ENCODE measurements around the gene IL27RA.
"Not testable (repeated sequence)": the region's sequence is repeated elsewhere in the genome, so short reads cannot be mapped to it uniquely, and the experiment has no call there.

Gene IL27RA

GRCh38 chr19:14033946-14034345 lies 2.4 kb downstream of the IL27RA start:
- no peak for DNase-seq

- DNase-seq: not testable (repeated sequence)
Measured at GRCh38 chr19:14035159-14035558, 3.6 kb downstream of the IL27RA start.

GRCh38 chr19:14035706-14036105 lies 4.1 kb downstream of the IL27RA start:
- DNase-seq: no peak

- DNase-seq: no peak
Measured at GRCh38 chr19:14039181-14039580, 7.6 kb downstream of the IL27RA start.

GRCh38 chr19:14042659-14043608 lies 11.4 kb downstream of the IL27RA start:
- DNase-seq: peak; percentile 62

- DNase-seq: not testable (repeated sequence)
Measured at GRCh38 chr19:14047866-14048265, 16.3 kb downstream of the IL27RA start.

GRCh38 chr19:14048443-14049153 lies 17.0 kb downstream of the IL27RA start:
- peak; percentile 80 for DNase-seq

GRCh38 chr19:14050512-14050911 lies 18.9 kb downstream of the IL27RA start:
- no peak for DNase-seq

- not testable (repeated sequence) for DNase-seq
Measured at GRCh38 chr19:14050961-14051360, 19.4 kb downstream of the IL27RA start.

GRCh38 chr19:14051980-14052379 lies 20.4 kb downstream of the IL27RA start:
- DNase-seq: no peak

GRCh38 chr19:14052470-14052869 lies 20.9 kb downstream of the IL27RA start:
- DNase-seq: no peak

GRCh38 chr19:14053032-14053431 lies 21.5 kb downstream of the IL27RA start:
- DNase-seq: no peak

- DNase-seq: no peak
Measured at GRCh38 chr19:14053500-14053899, 21.9 kb downstream of the IL27RA start.

- no peak for DNase-seq
Measured at GRCh38 chr19:14054099-14054498, 22.5 kb downstream of the IL27RA start.

GRCh38 chr19:14054721-14055120 lies 23.2 kb downstream of the IL27RA start:
- DNase-seq: no peak

GRCh38 chr19:14055396-14055795 lies 23.8 kb downstream of the IL27RA start:
- DNase-seq: no peak

- DNase-seq: no peak
Measured at GRCh38 chr19:14056069-14056666, 24.6 kb downstream of the IL27RA start.

- no peak for DNase-seq
Measured at GRCh38 chr19:14056741-14057356, 25.3 kb downstream of the IL27RA start.

- DNase-seq: no peak
Measured at GRCh38 chr19:14058182-14059092, 26.9 kb downstream of the IL27RA start.

GRCh38 chr19:14059093-14059480 lies 27.5 kb downstream of the IL27RA start:
- peak; percentile 60 for DNase-seq

GRCh38 chr19:14059652-14060155 lies 28.1 kb downstream of the IL27RA start:
- DNase-seq: no peak

All from activated CD4-positive, alpha-beta T cell treated with anti-CD3 and anti-CD28 coated beads, Interleukin-2, Interleukin-6, amounts not matched to agents 100 ng/mL and 50 ng/mL, durations not matched to agents 16 hours and 8 hours (primary cell).